Psoas muscle (tissue), 8 donors: ENCODE data around the gene DCANP1. TPM values are rescaled to one million over a fixed set of nuclear protein-coding genes. Genes with fewer than 3 reads are reported as not detected.

ENCODE experiments used
- ATAC-seq, 4 donors: fragments of 200-7000 bp; cut with Tn5 transposase; one replicate each; pipeline ENCODE4 v1.9.1; 2020; ENCODE audit warnings: moderate library complexity in 3 of 4, mild to moderate bottlenecking in 2 of 4
- DNase-seq, 2 donors: peaks; one replicate each; pipeline ENCODE4 v3.0.0-alpha.2; 2020
- H3K27ac ChIP-seq: fragments of 200-600 bp; one replicate; pipeline ENCODE4 v1.8.0; 2022
- H3K27me3 ChIP-seq, 3 donors: fragments of 200-600 bp in 1 of 3; one replicate each; pipeline versions ENCODE4 v1.6.1 to v1.8.0; 2013 to 2022; ENCODE audit warnings: low read length in 2 of 3, mild to moderate bottlenecking in 2 of 3, moderate library complexity in 1 of 3; ENCODE audit not compliant: insufficient read depth in 3 of 3
- H3K36me3 ChIP-seq, 2 donors: fragments of 200-600 bp in 1 of 2; one replicate each; pipeline versions ENCODE4 v1.6.1 to v1.8.0; 2013 to 2022; ENCODE audit warnings: low read depth in 1 of 2, mild to moderate bottlenecking in 1 of 2, moderate library complexity in 1 of 2; ENCODE audit not compliant: insufficient read depth in 1 of 2
- H3K4me1 ChIP-seq: fragments of 200-600 bp; one replicate; pipeline ENCODE4 v1.8.0; 2022
- H3K4me3 ChIP-seq: fragments of 200-600 bp; one replicate; pipeline ENCODE4 v1.8.0; 2022; ENCODE audit warnings: mild to moderate bottlenecking
- H3K9me3 ChIP-seq: fragments of 200-600 bp; one replicate; pipeline ENCODE4 v1.8.0; 2022
- WGBS, 3 donors: extraction: QIAGEN DNeasy Blood & Tissue Kit; methylation state at CpG; one replicate each; pipeline versions ENCODE4 v1.1.6 to v1.1.7; 2013; 5-methylcytosine and 5-hydroxymethylcytosine counted together
- intact Hi-C, 2 donors: fragments of 100-400 bp; cut with DNase I; formaldehyde crosslinking; loops; one replicate each; pipeline versions ENCODE4 v1.11.0 to v1.14.2; 2022
- polyA plus RNA-seq, 3 donors: library from polyadenylated mRNA; stranded (reverse); fragments of 200-250 nt; gene quantifications; one replicate each; pipeline ENCODE4 v1.2.3, GENCODE V29; 2013
- total RNA-seq, 4 donors: library from RNA; stranded (reverse); fragmentation: NEBNext Ultra II Directional in 2 of 4; extraction: Animal tissue kit (Norgen Biotek cat#: 25700) in 2 of 4; gene quantifications; one replicate each; pipeline versions ENCODE4 v1.2.1 to v1.2.4, GENCODE V29; 2021 to 2023
- TF ChIP-seq, protein P1 (sequence below): fragments of 200-600 bp; IDR thresholded peaks from one replicate; pipeline ENCODE4 v1.8.0; 2022; ENCODE audit warnings: antibody characterized with exemption
- donor health status: healthy with polysubstance abuse.
- donor health status: DM: no; HTN: no; CAD: no; lungs with moderate emphysema.
- donor health status: Bipolar disorder and iron deficiency.
- donor health status: healthy.
- donor health status: DM: yes; HTN: yes; CAD: no.
- donor health status: DM: no; HTN: no; CAD: no.
- donor health status: DM: no; HTN: no; CAD: no.
- donor health status: DM: yes; HTN: yes; CAD: no.

Gene DCANP1
- total and polyA plus RNA-seq, 7 donors, result 0.01 TPM; not detected in 6

- Histone ChIP-seq H3K9me3 (peaks cover 4% of the 10 kb centered on the region), H3K4me3 (no peak overlapping the region), H3K27ac (no peak overlapping the region), H3K36me3 (no peaks in the 10 kb centered on the region), H3K27me3 (no peaks in the 10 kb centered on the region), H3K4me1 (peaks cover 21% of the 10 kb centered on the region)
- TF ChIP-seq, protein P1, sequence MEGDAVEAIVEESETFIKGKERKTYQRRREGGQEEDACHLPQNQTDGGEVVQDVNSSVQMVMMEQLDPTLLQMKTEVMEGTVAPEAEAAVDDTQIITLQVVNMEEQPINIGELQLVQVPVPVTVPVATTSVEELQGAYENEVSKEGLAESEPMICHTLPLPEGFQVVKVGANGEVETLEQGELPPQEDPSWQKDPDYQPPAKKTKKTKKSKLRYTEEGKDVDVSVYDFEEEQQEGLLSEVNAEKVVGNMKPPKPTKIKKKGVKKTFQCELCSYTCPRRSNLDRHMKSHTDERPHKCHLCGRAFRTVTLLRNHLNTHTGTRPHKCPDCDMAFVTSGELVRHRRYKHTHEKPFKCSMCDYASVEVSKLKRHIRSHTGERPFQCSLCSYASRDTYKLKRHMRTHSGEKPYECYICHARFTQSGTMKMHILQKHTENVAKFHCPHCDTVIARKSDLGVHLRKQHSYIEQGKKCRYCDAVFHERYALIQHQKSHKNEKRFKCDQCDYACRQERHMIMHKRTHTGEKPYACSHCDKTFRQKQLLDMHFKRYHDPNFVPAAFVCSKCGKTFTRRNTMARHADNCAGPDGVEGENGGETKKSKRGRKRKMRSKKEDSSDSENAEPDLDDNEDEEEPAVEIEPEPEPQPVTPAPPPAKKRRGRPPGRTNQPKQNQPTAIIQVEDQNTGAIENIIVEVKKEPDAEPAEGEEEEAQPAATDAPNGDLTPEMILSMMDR, result no peak
- ATAC-seq (no peak), DNase-seq (no peak)
- intact Hi-C loops, result no loop called here
- 82 to 86% (median 82%) methylated on average over 4 of the region's 4 CpGs for WGBS, 3 donors
Measured at GRCh38 chr5:135432113-135432512, 15.0 kb downstream of the DCANP1 start.

DNA sequence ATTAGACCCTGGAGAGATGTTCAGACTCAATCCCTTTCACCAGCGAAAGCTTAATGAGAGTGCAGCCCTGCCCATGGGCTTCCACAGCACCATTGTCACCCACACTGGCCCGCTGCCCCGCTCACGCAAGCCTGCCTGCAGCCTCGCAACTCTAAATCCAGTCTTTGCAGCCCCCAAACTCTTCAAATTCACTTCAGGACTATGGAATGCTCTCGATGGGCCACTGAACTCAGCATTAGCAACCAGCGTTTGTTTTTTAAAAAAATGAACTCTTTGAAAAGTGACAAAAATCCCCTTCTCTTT lies 17.1 kb downstream of the DCANP1 start:
- Histone ChIP-seq H3K4me1 (peaks cover 21% of the 10 kb centered on the region), H3K9me3 (peaks cover 4% of the 10 kb centered on the region), H3K4me3 (no peak overlapping the region), H3K27me3 (no peaks in the 10 kb centered on the region), H3K36me3 (no peaks in the 10 kb centered on the region), H3K27ac (no peak overlapping the region)
- ATAC-seq (no peak), DNase-seq (no peak)
- 73 to 87% (median 85%) methylated on average over 7 of the region's 7 CpGs for WGBS, 3 donors
- TF ChIP-seq, protein P1, result no peak
- intact Hi-C loops, result no loop called here

- no peak for DNase-seq
- WGBS, 3 donors, result 42 to 44% (median 44%) methylated on average over 12 of the region's 12 CpGs
- TF ChIP-seq, protein P1, result no peak
- peak in 2 of 4 donors; percentile 34 to 45 for ATAC-seq
- intact Hi-C loops, result no loop called here
- H3K9me3 ChIP-seq, result peaks cover 4% of the 10 kb centered on the region
- no peaks in the 10 kb centered on the region for H3K36me3 ChIP-seq
- no peaks in the 10 kb centered on the region for H3K27me3 ChIP-seq
- no peak overlapping the region for H3K27ac ChIP-seq
- peaks cover 16% of the 10 kb centered on the region for H3K4me1 ChIP-seq
- H3K4me3 ChIP-seq, result no peak overlapping the region
Measured at GRCh38 chr5:135429301-135430134, 17.6 kb downstream of the DCANP1 start.

- intact Hi-C loops, result no loop called here
- no peaks in the 10 kb centered on the region for H3K27me3 ChIP-seq
- H3K4me1 ChIP-seq, result peaks cover 7% of the 10 kb centered on the region
- DNase-seq, result no peak
- no peak overlapping the region for H3K4me3 ChIP-seq
- ATAC-seq, result no peak
- 84 to 100% (median 95%) methylated on average over 1 of the region's 1 CpG for WGBS, 3 donors
- H3K27ac ChIP-seq, result no peak overlapping the region
- no peaks in the 10 kb centered on the region for H3K36me3 ChIP-seq
- H3K9me3 ChIP-seq, result peaks cover 4% of the 10 kb centered on the region
- TF ChIP-seq, protein P1, result no peak
Measured at GRCh38 chr5:135428586-135428985, 18.6 kb downstream of the DCANP1 start.
